Non-pigmented ciliary epithelial cell (primary cell): ENCODE results near the gene LGR4.

ENCODE experiments used
- DNase-seq: peaks from one replicate; pipeline ENCODE4 v3.0.0-alpha.2; 2010; ENCODE audit warnings: low read depth

LGR4 gene

DNA sequence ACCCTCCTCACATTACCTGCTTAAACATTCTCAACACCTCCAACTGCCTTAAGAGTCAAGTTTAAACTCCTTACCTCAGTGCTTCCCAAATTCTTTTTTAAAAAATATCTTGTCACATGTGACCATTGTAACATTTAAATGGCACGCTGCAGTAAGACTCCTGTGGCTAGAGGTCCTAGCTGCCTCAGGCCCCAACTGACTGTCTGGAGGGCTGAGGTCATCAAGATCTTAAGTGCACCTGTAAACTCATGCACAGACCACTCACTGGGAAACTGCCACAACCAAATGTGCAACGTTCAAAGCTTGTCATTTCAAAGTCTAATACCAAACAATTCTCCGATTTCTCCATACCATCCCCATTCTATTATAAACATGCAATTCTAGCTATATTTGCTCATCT is 93.1 kb downstream of the LGR4 start:
- DNase-seq = no peak

- DNase-seq = no peak
Measured at GRCh38 chr11:27375370-27375769, 97.2 kb downstream of the LGR4 start.

DNA sequence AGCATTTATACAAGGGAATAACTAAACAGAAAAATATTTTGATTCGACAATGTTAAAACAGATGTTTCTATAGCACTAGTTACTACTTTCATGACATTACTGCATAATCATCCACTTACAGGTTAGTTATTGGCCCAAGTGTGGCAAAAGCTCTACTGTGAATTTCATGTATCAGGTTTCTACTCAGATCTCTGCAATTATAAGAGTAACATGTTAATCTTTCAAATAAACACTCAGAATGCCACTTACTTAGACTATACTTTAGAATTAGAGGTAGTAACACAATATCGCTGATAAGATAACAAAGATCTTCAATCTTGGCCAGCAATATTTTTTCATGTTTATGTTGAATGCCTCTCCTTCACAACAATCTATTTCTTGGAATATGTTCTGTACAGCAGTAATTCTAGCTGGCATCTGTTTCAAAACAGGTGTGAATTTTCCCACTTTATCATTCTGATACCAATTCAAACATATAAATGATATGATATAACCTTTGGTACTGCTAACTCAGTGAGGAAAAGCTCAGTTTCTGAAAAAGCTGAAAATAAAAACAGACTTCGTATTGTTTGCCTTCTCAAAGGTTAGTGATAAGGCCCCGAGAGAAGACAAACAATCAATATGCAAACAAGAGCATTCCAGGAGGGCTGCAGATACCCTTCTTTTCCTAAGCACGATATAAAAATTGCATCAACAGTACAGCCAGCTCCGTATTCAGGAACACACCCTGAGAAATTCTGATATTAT is 98.6 kb downstream of the LGR4 start:
- no peak for DNase-seq

- DNase-seq = no peak
Measured at GRCh38 chr11:27373392-27373791, 99.2 kb downstream of the LGR4 start.

GRCh38 chr11:27372164-27372563 is 100.4 kb downstream of the LGR4 start:
- no peak for DNase-seq

DNA sequence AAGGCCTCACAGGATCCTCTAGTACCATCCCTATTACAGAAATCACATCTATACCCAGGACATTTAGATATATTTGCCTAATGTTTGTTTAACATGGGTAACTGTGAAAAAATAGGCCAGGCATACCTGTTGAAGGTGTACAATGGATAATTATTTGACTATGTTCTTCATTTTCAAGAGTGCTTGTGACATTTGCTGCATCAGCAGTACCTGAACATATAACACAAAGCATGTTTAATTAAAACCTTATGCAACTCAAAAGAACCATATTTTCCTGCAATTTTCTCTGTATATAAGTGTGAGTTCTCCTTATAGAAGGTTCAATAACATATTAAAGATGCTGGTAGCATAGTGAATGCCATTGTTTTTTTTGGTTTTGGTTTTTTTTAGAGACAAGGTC is 101.1 kb downstream of the LGR4 start:
- no peak for DNase-seq

GRCh38 chr11:27370374-27370773 is 102.2 kb downstream of the LGR4 start:
- no peak for DNase-seq

DNA sequence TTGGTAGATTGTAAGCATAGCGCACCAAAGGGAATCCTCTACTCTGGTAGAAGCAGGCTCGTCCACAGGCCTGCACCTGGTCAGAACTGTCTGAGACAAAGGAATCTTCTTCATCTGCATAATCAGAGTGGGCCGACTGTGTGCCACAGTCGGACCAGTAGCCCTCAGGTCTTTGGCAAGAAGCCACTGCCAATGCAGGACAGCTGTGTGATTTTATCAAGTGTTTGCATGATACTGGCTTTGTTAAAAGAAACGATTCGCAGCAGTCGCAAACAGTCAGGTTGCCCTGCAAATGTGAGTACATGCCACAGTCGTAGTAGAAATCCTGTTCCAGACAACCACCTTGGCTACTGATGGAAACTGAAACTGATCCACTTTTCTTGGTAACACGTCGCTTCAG is 104.7 kb downstream of the LGR4 start:
- no peak for DNase-seq

DNA sequence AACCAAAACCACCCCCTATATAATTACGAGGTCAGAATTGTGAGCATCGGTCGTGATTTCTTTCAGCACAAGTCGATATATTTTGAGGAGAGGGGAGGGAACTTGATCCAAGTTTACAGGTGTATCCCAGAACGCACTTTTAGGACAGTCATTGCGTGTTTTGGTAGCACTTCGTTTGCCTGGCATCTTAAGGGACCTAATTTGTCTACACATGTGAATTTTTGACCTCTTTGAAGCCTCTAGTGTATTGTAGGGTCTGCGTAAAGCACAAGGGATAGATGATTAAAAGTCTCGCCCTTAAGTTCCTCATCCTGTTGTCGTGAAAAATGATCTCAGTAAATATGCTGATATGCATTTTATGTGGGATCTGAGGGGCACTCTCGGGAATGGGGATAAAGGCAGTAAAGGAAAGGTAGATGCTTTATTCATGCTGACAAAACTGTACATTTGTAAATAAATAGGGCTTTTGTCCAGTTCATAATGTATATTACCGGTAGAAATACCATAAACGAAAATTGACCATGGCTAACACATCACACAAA is 108.9 kb downstream of the LGR4 start:
- no peak for DNase-seq

DNA sequence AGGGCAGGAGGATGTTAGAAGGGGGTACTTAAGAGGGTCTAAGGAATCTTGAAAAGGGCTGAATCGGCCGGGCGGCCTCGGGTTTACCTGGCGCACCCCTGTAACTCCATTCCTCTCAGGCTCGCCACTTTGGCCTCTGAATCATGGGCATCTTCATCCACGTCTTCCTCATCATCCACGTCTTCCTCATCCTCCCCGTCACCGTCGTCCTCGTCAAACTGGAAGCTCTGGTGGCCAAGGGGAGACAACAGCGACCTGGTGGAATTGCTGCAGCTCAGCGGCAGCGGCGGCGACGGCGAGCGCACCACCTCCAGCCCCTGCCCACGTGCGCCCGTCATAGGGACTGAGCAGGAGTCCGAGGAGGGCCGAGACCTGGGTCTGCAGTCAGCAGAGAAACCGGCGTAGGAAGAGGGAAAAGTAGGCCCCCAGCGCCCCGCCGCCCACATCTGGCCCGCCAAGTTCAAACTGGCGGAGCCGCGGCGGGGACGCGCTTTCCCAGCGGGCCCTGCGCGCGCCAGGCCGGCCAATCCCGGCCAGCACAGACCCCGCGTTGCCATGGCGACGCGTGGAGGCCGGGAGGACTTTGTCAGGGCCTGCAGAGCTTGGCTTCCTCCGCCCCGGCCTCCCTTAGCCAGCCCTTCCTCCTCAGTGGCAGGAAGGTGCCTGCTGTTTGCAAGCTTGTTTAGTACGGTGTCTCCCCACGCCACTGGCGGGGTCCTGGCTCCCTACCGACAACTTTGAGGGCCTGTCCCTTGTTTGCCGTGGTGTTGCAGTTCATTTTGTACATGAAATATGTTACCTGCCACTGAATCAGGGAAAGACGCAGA is 109.6 kb downstream of the LGR4 start, which contains the start of gene CCDC34:
Gene CCDC34, minus strand, starts transcription at position 467 of the 827 bp plus-strand sequence. Its CDS starts 21 bp downstream, at position 446.
- peak; percentile 63 for DNase-seq

DNA sequence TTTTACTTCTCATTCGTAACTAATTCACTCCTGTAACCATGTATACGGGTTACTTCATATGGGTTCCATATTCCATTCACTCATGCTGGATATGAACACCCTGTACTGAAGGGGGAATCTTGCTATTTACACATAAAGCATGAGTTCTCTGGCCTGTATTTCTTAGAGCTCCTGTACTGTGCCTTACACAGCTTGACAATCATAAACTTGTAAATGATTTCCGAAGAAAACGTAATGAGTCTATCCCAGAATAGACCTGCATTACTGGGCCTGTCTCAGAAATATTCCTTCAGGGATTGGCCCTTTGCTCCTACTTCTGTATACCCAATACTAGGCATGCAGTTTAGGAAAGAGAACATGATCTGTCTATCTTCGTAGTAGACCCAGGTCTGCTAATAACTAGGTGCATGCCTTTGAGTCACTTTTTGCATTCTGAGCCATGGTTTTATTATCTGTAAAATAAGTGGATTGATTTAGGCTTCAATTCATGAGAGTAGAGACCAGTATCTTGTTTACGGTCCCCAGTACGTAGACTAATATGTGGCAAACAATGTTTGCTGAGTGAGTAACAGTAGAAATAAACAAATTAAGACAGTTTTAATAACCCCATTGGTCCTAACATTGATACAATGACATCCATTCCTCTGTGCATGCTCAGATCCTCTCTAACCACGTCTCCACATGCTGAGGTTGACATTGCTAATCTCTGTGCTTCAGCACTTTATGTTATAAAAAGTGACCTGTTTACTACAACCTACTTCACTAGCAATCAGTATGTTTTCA is 110.8 kb downstream of the LGR4 start:
- DNase-seq = no peak

DNA sequence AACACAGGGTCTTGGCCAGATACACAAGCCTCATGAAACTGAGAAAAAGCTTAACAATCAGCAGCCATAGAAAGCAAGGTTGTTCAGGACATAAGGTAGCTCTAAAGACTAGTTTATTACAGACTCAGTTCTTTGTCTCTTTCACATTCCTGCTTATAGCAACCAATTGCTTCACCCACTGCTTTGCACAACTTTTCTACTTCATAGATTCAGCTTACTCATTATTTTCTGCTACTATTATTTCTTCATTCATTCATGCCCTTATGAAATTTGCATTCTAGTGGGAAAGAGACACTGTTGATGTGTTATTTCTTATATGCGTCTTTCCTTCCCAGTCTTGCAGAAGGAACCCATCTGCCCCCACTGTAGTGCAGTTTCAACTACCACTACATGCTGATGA is 114.3 kb downstream of the LGR4 start:
- no peak for DNase-seq

DNA sequence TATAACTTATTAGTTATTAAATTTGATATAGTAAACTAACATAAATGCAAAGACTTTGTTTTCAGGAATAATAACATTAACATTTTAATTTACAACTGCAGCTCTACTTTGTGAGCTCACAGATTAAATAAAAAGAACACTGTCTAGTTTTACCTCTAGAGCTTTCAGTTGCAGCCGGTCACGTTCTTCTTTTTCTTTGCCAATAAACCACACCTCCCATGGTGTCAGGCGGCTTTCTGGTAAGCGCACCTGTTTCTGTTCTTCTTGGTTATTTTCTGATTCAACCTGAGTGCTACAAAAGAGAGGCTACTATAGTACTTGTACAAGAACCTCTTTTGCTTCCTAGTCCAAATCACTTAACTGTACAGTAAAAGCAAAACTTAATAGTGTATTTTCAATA is 115.3 kb downstream of the LGR4 start:
- DNase-seq = no peak

DNA sequence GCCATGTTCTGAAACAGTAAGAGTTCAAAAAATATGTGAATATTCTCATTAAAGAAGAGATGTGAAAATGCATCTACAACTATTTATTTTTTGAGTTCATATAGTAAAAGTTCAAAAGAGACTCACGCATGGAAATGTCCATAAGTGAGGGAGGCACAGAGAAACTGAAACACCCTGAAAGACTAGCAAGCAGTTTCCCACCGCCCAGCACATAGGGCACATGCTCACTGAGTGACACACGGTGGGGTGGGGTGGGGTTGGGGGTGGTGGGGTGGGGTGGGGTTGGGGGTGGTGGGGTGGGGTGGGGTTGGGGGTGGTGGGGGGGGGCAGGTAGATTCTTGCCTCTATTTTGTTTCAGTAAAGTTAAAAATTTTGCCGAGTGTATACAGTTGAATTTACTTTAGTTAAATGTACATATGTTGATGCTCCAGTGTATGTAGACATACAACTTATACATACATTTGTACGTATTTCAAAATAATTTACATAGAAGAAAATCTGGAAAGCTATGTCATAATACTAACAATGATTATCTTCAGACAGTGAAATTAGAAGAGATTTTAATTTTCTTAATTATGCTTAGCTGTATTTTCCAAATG is 115.9 kb downstream of the LGR4 start:
- DNase-seq = no peak

GRCh38 chr11:27355575-27356104 is 117.0 kb downstream of the LGR4 start:
- DNase-seq = no peak

- DNase-seq = no peak
Measured at GRCh38 chr11:27354359-27354965, 118.1 kb downstream of the LGR4 start.

GRCh38 chr11:27353593-27354358 is 118.8 kb downstream of the LGR4 start:
- peak; percentile 40 for DNase-seq

DNA sequence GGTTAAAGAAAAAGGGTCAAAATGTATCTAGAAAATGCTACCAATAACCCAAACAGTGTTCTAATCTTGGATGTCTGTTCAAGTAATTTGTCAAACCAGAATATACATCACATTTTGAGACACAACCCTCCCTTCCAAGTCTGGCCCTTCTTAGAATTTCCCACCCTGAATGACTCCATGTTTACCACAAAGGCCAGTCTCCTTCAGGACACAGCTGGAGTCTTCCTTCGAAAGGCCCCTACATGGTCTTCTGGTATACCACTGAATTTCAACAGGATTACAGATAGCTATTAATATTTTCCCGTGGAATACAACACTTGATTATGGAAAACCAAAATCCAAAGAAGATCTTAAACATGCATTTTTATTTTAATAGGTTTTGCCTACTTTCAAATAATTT is 119.8 kb downstream of the LGR4 start:
- DNase-seq = no peak

DNA sequence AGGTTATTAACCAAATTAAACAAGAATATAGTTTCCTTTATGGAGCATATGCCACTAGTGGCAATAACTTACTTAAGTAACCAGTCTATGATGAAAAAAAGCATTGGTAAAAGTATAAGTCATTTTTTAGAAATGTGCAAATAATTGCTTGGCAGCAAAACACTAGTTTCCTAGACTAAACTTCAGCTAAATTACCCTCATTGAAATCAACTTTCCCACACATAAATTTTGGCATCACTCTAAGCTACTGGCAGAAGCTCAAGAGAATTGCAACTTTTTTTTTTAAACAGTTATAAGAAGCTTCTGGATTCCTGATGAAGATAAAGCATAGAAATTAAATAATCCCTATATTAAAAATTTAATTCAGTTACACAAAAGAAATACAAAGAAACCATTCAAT is 122.1 kb downstream of the LGR4 start:
- no peak for DNase-seq

GRCh38 chr11:27349919-27350318 is 122.7 kb downstream of the LGR4 start:
- DNase-seq = no peak
